Measurements from ENCODE around the gene IREB2.

IREB2 gene

GRCh38 chr15:78550194-78550593 is 112.2 kb downstream of the IREB2 start:
- no peak for DNase-seq (ENCODE audit: low spot score)

GRCh38 chr15:78550815-78551214 is 112.8 kb downstream of the IREB2 start:
- no peak for DNase-seq (ENCODE audit: low spot score)

Data from LoVo (cell line).